ENCODE measurements around the gene FAH.

DNA sequence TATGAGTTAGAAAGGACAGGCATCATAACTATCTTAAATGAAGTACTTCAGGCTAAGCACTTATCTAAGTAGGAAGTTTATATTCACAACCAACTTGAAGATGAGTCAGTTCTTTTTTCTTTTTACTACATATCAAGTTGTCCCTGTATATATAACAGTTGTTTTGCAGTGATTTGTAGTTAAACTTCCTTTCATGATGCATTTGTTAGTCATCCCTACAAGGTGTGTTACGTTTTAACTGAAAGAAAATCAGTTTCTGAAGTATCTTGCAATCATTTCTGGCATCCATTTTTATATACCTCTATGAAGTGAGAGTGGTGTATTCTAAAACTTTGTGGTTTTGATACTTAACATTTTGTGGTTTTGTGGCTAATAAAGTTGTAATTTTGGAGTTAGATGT lies 47.2 kb upstream of the FAH start:
- TF ChIP-seq CTCF (optimal IDR thresholded peaks at IDR 0.05 in 1 of 3, IDR thresholded peaks at IDR 0.05 in 1 of 3, conservative IDR thresholded peaks at IDR 0.05 in 1 of 3; ENCODE audit: extremely low read depth in 1 of 3, insufficient read depth in 2 of 3, low read length in 3 of 3) (no peak), EZH2 (IDR thresholded peaks at IDR 0.05; ENCODE audit: low read length) (no peak)

Measured in keratinocyte (primary cell).